Endometrial microvascular endothelial cells (primary cell): ENCODE results near the gene MICB. TPM values are rescaled to one million over a fixed set of nuclear protein-coding genes. Genes with fewer than 3 reads are reported as not detected.
"Not testable (repeated sequence)": the region's sequence is repeated elsewhere in the genome, so short reads cannot be mapped to it uniquely, and the experiment has no call there.

Experiments used
- in situ Hi-C: cut with HindIII; loops from 2 replicates; pipeline ENCODE4 v1.10.0; 2017; ENCODE audit warnings: low sequenced_read_pairs, low pct_unique_long_range_greater_than_20kb; ENCODE audit errors: inconsistent ontology term
- total RNA-seq: library from RNA; depleted of rRNA; stranded (reverse); fragments of >200 nt; gene quantifications from one replicate; pipeline ENCODE4 v1.2.3, GENCODE V29; 2015; ENCODE audit errors: inconsistent ontology term

The MICB gene
- total RNA-seq, 1 donor from 2014 or later, result 26.1 TPM

GRCh38 chr6:31551371-31551770 lies 53.4 kb downstream of the MICB start:
- in situ Hi-C loops, result not testable (repeated sequence)

GRCh38 chr6:31556307-31556706 lies 58.4 kb downstream of the MICB start:
- in situ Hi-C loops, result no loop called here

GRCh38 chr6:31557443-31558317 lies 59.7 kb downstream of the MICB start:
- in situ Hi-C loops, result no loop called here

- in situ Hi-C loops, result no loop called here
Observed at GRCh38 chr6:31558318-31558625, 60.3 kb downstream of the MICB start.

- in situ Hi-C loops, result no loop called here
Observed at GRCh38 chr6:31558631-31559500, 60.9 kb downstream of the MICB start.

DNA sequence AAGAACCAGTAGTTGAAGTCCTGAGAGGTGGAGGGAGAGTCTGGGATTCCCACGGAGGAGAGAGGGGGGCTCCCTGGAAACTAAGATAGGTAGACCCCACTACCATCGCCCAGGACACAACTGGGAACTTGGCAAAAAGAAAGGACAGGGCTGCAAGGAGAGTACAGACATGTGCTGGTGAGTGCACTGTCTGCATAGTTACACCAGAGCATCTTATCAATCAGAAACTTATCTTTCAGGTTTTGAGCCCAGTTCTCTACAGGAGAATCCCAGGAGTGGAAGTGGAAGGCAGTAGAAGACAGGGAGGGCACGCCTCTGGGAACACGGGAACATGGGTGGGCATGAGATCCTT lies 61.6 kb downstream of the MICB start:
- in situ Hi-C loops, result no loop called here

GRCh38 chr6:31559958-31560696 lies 62.2 kb downstream of the MICB start:
- in situ Hi-C loops, result no loop called here

DNA sequence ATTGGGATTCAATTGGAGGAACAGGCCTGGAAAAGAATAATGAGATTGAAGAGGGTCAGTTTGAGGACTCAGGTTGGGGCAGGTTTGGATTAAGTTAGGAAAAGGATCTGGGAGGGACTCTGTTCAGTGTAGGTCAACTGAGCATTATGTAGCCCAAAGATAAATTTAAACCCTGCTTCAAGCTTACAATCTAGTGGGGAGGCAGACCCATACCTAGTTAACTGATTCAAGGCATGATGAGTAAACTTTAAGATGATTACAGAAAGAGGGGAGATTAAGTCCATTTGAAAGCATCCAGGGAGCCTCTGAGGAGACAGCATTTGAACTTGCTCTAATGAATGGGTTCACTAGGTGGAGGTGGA lies 62.7 kb downstream of the MICB start:
- in situ Hi-C loops, result no loop called here

Other genes with a start within 250 kb of the MICB start
- gene HLA-C, start 226.1 kb upstream of the MICB start, total RNA-seq, result 719 TPM
- gene HLA-B, start 141.0 kb upstream of the MICB start, total RNA-seq, result 719 TPM
- 68.9 TPM for gene MICA, start 94.5 kb upstream of the MICB start, total RNA-seq
- not detected for gene MCCD1, start 30.8 kb downstream of the MICB start, total RNA-seq
- 465 TPM for gene DDX39B, start 43.9 kb downstream of the MICB start, total RNA-seq
- gene ATP6V1G2, start 48.5 kb downstream of the MICB start, total RNA-seq, result not detected
- 13.1 TPM for gene NFKBIL1, start 49.5 kb downstream of the MICB start, total RNA-seq
- not detected for gene LTA, start 74.1 kb downstream of the MICB start, total RNA-seq
- not detected for gene TNF, start 77.4 kb downstream of the MICB start, total RNA-seq
- gene LTB, start 84.3 kb downstream of the MICB start, total RNA-seq, result not detected
- gene LST1, start 88.1 kb downstream of the MICB start, total RNA-seq, result not detected
- not detected for gene NCR3, start 94.9 kb downstream of the MICB start, total RNA-seq
- not detected for gene AIF1, start 117.1 kb downstream of the MICB start, total RNA-seq
- gene PRRC2A, start 122.6 kb downstream of the MICB start, total RNA-seq, result 79.4 TPM
- gene BAG6, start 154.5 kb downstream of the MICB start, total RNA-seq, result 262 TPM
- gene APOM, start 157.7 kb downstream of the MICB start, total RNA-seq, result 1.9 TPM
- gene C6orf47, start 162.6 kb downstream of the MICB start, total RNA-seq, result 17.2 TPM
- gene GPANK1, start 166.9 kb downstream of the MICB start, total RNA-seq, result 15.2 TPM
- gene CSNK2B, start 167.9 kb downstream of the MICB start, total RNA-seq, result 271 TPM
- gene LY6G5B, start 171.8 kb downstream of the MICB start, total RNA-seq, result 1.1 TPM
- gene LY6G5C, start 182.9 kb downstream of the MICB start, total RNA-seq, result 0.93 TPM
- 44.8 TPM for gene ABHD16A, start 205.2 kb downstream of the MICB start, total RNA-seq
- not detected for gene LY6G6F, start 208.7 kb downstream of the MICB start, total RNA-seq
- not detected for gene LY6G6D, start 217.2 kb downstream of the MICB start, total RNA-seq
- not detected for gene LY6G6C, start 223.6 kb downstream of the MICB start, total RNA-seq
- gene MPIG6B, start 225.2 kb downstream of the MICB start, total RNA-seq, result not detected
- gene DDAH2, start 231.2 kb downstream of the MICB start, total RNA-seq, result 64.2 TPM
- gene CLIC1, start 238.4 kb downstream of the MICB start, total RNA-seq, result 1,067 TPM
- 7.8 TPM for gene MSH5, start 241.9 kb downstream of the MICB start, total RNA-seq